T-helper 2 cell treated with Interferon-gamma antibody and Interleukin-4, amounts not matched to agents 100 ng/mL and 5 ng/mL, for 36 hours (primary cell): ENCODE results near the gene MBD2. TPM values are rescaled to one million over a fixed set of nuclear protein-coding genes. Genes with fewer than 3 reads are reported as not detected.
"Not testable (repeated sequence)": the region's sequence is repeated elsewhere in the genome, so short reads cannot be mapped to it uniquely, and the experiment has no call there.

Experiments
- intact Hi-C: fragments of 100-400 bp; cut with micrococcal nuclease; formaldehyde crosslinking; loops from one replicate; pipeline ENCODE4 v1.15.1; 2023
- total RNA-seq: library from RNA; stranded (reverse); gene quantifications from 2 replicates; pipeline ENCODE4 v1.2.3, GENCODE V29; 2022

MBD2 gene
- 128 and 151 TPM in 2 replicates for total RNA-seq

DNA sequence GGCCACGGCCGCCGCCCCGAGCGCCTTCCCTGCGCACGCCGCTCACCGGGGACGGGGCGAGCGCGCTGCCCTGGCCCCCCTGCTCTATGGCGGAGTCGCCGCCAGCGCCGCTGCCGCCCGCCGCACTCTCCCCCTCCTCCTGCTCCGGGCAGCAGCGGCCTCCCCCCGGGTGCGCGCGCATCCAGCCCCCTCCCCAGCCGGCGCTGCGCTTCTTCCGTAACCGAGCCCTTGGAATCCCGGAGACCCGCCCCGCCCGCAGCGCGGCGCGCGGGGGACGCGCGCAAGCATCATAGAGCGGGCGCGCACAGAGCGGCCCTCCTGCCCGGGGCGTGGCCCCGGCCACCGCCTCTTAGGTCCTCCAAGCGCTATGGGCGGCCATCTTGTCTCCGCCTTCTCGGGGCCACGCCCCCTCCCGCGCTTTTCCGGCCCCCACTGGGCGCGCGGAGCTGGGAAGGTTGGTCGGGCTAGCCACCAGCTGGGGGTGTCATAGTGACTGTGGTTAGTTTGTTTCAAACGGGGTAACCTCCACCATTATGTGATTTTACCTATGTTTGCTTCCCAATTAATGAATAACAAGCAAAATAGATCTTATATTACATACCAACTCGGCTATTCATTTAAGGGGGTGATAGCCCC lies at the start of gene MBD2:
TSS of gene MBD2 (minus strand) at position 291 of the 636 bp plus-strand sequence. CDS start at position 181, 110 bp downstream.
- intact Hi-C loops = loop anchor here (1.0 to 5.0 kb wide), 7 partner anchors 22 to 1364 kb away; partner anchors contain the start of genes C18orf54, POLI, STARD6 and TCF4

DNA sequence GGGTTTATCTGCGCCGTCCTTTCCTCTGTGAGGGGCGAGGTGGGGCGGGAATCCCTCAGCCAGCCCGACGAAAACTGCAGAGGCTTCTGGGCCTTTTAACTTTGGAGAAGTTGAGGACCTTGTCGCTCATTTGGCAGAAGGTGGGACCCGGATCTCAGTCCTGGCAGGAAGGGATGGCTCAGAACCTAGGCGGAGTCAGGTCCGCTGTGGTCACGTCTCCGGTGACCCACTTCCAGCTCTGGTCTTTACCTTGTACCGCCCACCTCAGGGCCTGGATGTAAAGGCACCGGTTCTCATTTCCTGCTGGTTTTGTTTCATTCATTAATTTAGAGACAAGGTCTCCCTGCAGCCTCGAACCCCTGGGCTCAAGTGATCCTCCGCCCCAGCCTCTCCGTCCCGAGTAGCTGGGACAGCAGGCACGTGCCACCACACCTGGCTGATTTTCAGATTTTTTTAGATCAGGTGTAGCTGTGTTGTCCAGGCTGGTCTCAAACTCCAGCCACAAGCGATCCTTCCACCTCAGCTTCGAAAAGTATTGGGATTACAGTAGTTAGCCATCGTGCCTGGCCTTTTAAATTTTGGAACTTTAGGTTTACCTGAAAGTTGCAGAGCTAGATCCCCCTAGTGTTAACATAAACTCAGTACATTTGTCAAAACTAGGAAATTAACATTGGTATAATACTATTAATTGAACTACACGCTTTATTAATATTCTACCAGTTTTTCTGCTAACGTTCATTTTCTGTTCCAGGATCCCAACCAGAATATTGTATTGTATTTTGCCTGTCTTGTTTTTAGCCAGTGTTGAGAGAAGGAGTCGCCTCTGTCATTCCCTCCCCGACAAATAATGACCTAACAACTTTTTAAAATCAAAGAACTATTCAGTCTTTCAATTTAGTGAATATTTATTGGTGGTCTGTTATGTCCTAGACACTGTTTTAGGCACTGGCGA lies 45.7 kb upstream of the MBD2 start:
- intact Hi-C loops = loop anchor here (1.0 to 2.0 kb wide), 3 partner anchors 46 to 95 kb away; partner anchors contain the start of genes C18orf54, MBD2 and STARD6

- intact Hi-C loops = loop anchor here (1.0 kb wide), 2 partner anchors 44 to 89 kb away; partner anchors contain the start of genes C18orf54, MBD2 and STARD6
Measured at GRCh38 chr18:54268751-54269150, 44.3 kb upstream of the MBD2 start.

DNA sequence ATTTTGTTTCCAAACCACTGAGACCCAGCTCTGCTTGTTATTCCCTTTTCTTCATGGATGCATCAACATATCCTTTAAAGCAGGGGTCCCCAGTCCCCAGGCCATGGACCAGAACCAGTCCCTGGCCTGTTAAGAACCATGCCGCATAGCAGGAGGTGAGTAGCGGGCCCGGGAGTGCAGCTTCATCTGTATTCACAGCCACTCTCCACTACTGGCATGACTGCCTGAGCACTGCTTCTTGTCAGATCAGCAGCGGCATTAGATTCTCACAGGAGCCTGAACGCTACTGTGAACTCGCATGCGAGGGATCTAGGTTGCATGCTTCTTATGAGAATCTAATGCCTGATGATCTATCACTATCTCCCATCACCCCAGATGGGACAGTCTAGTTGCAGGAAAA lies 43.2 kb upstream of the MBD2 start:
- intact Hi-C loops = no loop called here

GRCh38 chr18:54263904-54264336 lies 39.5 kb upstream of the MBD2 start:
- intact Hi-C loops = loop anchor here (5.0 kb wide), 1 partner anchor 117 kb away; no protein-coding TSS in a partner anchor

DNA sequence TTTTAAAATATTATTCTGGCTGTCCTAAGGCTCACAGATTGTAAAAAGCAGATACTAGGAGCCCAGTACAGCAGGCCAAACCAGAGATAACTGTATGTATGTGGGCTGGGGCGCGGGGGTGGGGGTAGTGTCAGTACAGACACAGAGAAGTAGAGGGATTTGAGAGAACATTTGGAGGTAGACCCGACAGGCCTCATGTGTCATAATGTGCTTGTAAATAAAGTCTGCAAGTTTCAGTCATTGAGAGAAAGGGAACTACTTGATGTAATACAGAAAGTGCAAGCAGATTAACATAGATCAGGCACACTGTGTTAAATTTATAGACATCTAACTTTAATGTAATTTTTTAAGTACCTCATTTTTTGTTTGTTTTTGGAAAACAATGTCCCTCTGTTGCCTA lies 37.4 kb upstream of the MBD2 start:
- intact Hi-C loops = loop anchor here (5.0 kb wide), 1 partner anchor 115 kb away; no protein-coding TSS in a partner anchor

DNA sequence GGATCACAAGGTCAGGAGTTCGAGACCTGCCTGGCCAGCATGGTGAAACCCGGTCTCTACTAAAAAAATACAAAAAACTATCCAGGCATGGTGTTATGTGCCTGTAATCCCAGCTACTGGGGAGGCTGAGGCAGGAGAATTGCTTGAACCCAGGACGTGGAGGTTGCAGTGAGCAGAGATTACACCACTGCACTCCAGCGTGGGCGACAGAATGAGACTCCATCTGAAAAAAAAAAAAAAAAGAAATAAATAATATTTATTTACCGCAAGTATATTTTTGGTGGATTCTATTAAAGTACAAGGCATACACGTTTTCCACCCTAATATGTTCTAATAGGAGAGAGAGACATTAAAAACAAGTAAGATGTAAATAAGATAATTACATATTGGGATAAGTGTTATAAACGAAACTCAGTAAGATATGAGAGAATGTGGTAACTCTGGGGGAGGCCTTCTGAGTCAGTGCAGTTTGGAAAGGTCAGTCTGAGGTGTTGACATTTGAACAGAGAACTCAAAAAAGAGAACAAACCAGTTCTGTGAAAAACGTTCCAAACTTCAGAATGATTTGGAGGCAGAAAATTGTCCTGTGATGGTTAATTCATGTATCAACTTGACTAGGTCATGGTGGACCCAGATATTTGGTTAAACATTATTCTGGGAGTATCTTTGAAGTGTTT lies 36.1 kb upstream of the MBD2 start:
- intact Hi-C loops = loop anchor here (5.0 kb wide), 1 partner anchor 113 kb away; no protein-coding TSS in a partner anchor

DNA sequence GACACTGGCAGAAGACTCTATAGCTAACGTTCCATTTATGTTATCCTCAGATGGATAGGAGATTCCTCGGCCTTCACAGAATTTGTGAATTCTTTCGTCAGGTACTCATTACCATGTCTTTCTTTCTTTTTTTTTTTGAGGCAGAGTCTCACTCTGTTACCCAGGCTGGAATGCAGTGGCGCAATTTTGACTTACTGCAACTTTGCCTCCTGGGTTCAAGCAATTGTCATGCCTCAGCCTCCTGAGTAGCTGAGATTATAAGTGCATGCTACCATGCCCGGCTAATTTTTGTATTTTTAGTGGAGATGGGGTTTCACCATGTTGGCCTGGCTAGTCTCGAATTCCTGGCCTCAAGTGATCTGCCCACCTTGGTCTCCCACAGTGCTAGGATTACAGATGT lies 33.3 kb upstream of the MBD2 start:
- intact Hi-C loops = not testable (repeated sequence)

GRCh38 chr18:54257015-54257414 lies 32.5 kb upstream of the MBD2 start:
- intact Hi-C loops = no loop called here

DNA sequence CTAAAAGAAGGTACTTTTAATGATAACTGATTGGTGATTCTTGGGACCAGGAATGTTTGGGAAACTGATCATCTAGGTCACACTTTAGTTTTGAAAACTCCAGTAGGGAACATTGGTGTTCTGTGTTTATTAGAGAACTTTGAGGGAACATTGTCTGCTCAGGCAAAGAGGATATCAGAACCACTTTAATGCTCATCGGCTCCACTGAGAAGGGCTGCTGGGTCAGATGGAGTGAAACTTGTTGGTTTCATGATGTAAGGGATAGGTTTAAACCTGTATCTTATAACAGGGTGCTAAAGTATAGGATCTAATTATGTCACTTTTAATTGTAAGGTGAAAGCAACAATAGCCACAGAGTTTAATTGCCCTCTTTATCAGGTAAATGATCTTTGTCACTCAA lies 30.7 kb upstream of the MBD2 start:
- intact Hi-C loops = no loop called here

DNA sequence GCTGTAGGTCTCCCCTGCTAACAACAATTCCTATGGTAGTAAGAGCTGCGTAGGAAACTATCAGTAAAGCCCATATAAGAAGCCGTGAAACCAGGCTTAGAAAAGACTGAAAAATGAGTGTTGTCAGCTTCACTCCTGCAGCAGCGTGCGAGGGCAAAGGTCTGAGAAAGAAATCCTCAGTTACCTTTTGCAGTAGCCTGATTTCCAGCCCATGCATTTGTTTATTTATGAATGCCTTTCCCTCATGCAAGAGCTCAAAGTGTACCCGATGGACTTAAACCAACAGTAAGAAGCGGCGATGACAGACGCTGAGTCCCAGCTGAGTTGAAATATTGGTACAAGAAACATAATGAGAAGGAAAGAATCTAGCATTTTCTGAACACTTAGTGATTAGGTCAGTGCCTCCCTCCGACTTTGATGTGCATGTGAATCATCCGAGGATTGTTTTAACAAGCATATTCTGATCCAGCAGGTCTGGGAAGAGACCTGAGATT lies 29.8 kb upstream of the MBD2 start:
- intact Hi-C loops = no loop called here

GRCh38 chr18:54251606-54252390 lies 27.3 kb upstream of the MBD2 start:
- intact Hi-C loops = no loop called here

GRCh38 chr18:54250846-54251261 lies 26.4 kb upstream of the MBD2 start:
- intact Hi-C loops = no loop called here

GRCh38 chr18:54247511-54248175 lies 23.2 kb upstream of the MBD2 start:
- intact Hi-C loops = loop anchor here (2.0 kb wide), 1 partner anchor 23 kb away; the partner anchor contains the start of gene MBD2

DNA sequence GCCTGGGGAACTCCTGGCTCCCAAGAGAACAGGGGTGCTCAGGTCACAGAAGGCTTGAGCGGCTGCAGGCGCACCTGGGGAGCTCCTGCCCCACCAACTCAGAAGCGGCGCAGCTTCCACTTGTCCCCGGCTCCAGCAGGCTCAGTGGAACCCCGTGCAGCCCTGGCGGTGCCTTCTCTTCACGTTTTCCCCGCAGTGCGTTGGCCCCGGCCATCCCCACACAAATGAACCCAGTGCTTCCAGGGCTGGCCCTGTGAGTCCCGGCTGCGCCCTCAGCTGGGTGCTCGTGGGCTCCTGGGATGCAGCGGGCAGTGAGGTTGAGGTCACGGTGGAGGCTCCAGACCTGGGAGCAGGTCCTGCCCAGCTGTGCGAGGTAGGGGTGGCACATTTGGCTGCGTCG lies 17.9 kb upstream of the MBD2 start:
- intact Hi-C loops = no loop called here

GRCh38 chr18:54241483-54241882 lies 17.0 kb upstream of the MBD2 start:
- intact Hi-C loops = no loop called here

DNA sequence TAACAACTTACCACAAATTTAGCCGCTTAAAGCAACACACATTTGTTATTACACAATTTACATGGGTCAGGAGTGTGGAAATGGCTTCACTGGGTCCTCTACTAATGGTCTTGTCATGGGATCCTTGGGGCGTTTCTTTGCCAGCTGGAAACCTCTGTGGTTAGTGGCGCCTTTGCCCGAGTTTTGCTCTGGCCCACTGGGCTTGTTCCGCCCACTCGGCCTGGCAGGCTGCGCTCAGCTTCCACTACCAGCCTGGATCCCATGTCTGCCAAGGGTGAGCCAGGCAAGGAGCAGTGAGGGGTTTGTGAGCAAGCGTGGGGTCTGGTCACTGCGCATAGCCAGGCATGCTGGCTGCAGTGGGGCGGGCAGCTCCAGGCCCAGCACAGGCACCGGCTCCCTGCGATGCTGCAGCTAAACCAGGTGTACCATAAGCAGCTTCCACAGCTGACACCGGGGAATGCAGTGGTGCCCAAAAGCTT lies 16.2 kb upstream of the MBD2 start:
- intact Hi-C loops = no loop called here

DNA sequence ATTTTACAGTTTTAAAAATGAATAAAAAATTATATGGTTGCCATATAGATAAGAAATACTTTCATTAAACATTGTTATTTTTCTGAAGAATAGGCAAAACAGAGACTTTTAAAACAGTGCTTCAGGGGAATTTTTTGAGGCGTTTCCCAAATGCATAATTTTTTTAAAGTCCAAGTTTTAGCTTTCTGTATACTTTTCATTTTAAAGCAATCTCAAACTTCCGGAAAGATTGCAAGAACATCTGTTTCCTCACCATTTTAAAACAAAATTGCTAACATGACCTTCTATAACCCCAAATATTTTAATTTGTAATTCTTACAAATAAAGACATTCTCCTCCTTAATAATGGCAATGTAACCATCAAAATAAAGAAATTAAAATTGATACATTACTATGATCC lies 15.1 kb upstream of the MBD2 start:
- intact Hi-C loops = no loop called here

DNA sequence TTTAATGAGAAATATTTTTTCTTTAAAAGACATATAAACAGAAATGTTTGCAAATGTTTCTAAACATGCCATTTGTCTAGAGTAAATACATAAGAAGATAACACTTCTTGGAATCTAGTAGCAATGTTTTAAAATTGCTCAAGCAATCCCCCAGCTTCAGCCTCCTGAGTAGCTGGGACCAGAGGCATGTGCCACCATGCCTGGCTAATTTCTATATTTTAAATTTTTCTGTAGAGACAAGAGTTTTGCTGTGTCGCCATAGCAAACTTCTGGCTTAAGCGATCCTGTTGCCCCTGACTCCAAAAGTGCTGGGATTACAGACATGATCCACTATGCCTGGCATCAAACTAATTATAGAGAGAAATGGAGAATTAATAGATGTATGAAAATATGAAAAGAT lies 14.6 kb upstream of the MBD2 start:
- intact Hi-C loops = no loop called here
